Measurements from ENCODE around the gene FAM110D. TPM values are rescaled to one million over a fixed set of nuclear protein-coding genes. Genes with fewer than 3 reads are reported as not detected.

FAM110D gene
- total and polyA plus RNA-seq, 2 donors (not counting 3 experiments of a cell fraction or from before 2014, with no cell fraction given) = 2.6 to 5.1 TPM

DNA sequence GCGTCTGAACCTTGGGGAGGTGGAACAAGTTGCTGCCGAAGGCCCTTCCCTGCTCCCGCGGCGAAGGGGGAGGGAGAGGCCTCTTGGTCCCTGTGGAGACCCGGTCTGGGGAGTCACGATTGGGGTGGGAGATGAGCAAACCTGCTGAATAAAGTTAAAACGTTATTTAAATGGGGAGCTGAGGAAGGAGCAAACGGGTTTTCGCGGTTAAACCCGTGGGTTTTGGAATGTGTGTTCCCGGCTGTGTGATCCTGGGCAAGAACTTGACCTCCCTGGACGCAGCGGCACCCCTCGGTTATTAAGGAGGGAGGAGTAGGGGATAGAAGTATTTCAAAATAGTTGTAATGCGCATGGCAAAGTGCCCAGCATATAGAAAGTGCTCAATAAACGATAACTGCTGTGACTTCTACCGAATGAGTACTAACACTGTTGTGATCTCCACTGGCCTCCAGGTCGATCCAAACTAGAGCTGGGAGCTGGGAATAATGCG lies 3.4 kb downstream of the FAM110D start:
- TF ChIP-seq POLR2AphosphoS5 (IDR thresholded peaks at IDR 0.05; ENCODE audit: insufficient read depth, low read depth, low read length) = no peak
- TF ChIP-seq, protein P1, sequence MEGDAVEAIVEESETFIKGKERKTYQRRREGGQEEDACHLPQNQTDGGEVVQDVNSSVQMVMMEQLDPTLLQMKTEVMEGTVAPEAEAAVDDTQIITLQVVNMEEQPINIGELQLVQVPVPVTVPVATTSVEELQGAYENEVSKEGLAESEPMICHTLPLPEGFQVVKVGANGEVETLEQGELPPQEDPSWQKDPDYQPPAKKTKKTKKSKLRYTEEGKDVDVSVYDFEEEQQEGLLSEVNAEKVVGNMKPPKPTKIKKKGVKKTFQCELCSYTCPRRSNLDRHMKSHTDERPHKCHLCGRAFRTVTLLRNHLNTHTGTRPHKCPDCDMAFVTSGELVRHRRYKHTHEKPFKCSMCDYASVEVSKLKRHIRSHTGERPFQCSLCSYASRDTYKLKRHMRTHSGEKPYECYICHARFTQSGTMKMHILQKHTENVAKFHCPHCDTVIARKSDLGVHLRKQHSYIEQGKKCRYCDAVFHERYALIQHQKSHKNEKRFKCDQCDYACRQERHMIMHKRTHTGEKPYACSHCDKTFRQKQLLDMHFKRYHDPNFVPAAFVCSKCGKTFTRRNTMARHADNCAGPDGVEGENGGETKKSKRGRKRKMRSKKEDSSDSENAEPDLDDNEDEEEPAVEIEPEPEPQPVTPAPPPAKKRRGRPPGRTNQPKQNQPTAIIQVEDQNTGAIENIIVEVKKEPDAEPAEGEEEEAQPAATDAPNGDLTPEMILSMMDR (IDR thresholded peaks at IDR 0.05; ENCODE audit: extremely low read depth in 1 of 2, insufficient read depth in 1 of 2, low read depth in 1 of 2, low read length in 2 of 2) = no peak
- TF ChIP-seq FOS (IDR thresholded peaks at IDR 0.05; ENCODE audit: borderline replicate concordance, insufficient read depth, low read length) = no peak
- Histone ChIP-seq H3K9me1 (replicated peaks; ENCODE audit: control insufficient read depth, extremely low read depth, insufficient read depth, low read length) (no peaks in the 10 kb centered on the region), H3K79me2 (ENCODE audit: control insufficient read depth, insufficient read depth, low read length) (no peaks in the 10 kb centered on the region), H3K4me3 (replicated peaks in 1 of 3; ENCODE audit: insufficient read depth in 1 of 3, low read depth in 1 of 3, low read length in 3 of 3) (peak overlapping the region in 2 of 3 experiments; percentile 0 to 29), H3K27me3 (ENCODE audit: control insufficient read depth in 2 of 2, insufficient read depth in 2 of 2, low read length in 2 of 2) (no peaks in the 10 kb centered on the region), H3K9me3 (replicated peaks; ENCODE audit: control insufficient read depth, insufficient read depth, low read length) (no peaks in the 10 kb centered on the region), H3K27ac (ENCODE audit: insufficient read depth, low read depth, low read length) (no peak overlapping the region), H3K36me3 (ENCODE audit: control insufficient read depth in 2 of 2, extremely low read depth in 1 of 2, insufficient read depth in 2 of 2, low read length in 2 of 2) (peaks cover 0 to 4% of the 10 kb centered on the region in 2 experiments), H3K4me1 (ENCODE audit: control insufficient read depth, extremely low read depth, insufficient read depth, low read length) (peaks cover 28% of the 10 kb centered on the region), H4K20me1 (replicated peaks; ENCODE audit: control insufficient read depth, extremely low read depth, insufficient read depth, low read length) (no peaks in the 10 kb centered on the region), H3K4me2 (ENCODE audit: insufficient read depth, low read length) (peak overlapping the region; percentile 63), H3K9ac (replicated peaks; ENCODE audit: extremely low read depth, insufficient read depth, low read length) (no peak overlapping the region), H2AFZ (ENCODE audit: low read depth, low read length) (peak overlapping the region; percentile 6)
- no TSS peak for BruUV-seq (replicated peaks)
- intact Hi-C loops (cut with micrococcal nuclease) = no loop called here
- CTCF ChIA-PET = interaction anchor here (1.0 to 3.7 kb wide), 4 partner anchors 17 to 126 kb away, joined by 5 to 12 read pairs (median 7); no protein-coding TSS in a partner anchor
- dilution Hi-C loops (cut with MboI; ENCODE audit: extremely low pct_ligation_motif_present, low sequenced_read_pairs) = no loop called here
- FAIRE-seq (no peak), DNase-seq (ENCODE audit: low read depth, low spot score) (peak; percentile 25)
- POLR2A ChIA-PET = no interaction called here

DNA sequence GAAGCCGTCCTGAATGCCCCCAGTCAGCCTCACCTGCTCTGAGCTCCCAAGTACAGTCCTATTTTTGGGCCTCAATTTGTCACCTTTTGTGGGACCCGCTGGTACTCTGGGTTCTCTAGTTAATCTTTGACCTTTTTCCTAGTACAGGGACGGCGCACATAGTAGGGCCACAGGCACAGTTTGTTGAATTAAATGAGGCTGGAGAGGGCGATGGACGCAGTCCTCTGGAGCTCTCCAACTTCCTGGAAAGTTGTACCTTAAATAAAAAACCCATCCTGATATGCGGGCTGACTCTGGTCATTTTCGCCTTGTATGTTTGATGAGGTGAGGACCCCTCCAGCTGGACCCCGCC lies 4.8 kb downstream of the FAM110D start:
- Histone ChIP-seq H3K4me1 (ENCODE audit: control insufficient read depth, extremely low read depth, insufficient read depth, low read length) (peaks cover 25% of the 10 kb centered on the region), H3K27me3 (ENCODE audit: control insufficient read depth in 2 of 2, insufficient read depth in 2 of 2, low read length in 2 of 2) (no peaks in the 10 kb centered on the region), H3K9ac (replicated peaks; ENCODE audit: extremely low read depth, insufficient read depth, low read length) (no peak overlapping the region), H4K20me1 (replicated peaks; ENCODE audit: control insufficient read depth, extremely low read depth, insufficient read depth, low read length) (no peaks in the 10 kb centered on the region), H3K4me2 (ENCODE audit: insufficient read depth, low read length) (no peak overlapping the region), H3K79me2 (ENCODE audit: control insufficient read depth, insufficient read depth, low read length) (no peaks in the 10 kb centered on the region), H3K36me3 (ENCODE audit: control insufficient read depth in 2 of 2, extremely low read depth in 1 of 2, insufficient read depth in 2 of 2, low read length in 2 of 2) (peaks cover 0 to 4% of the 10 kb centered on the region in 2 experiments), H3K9me1 (replicated peaks; ENCODE audit: control insufficient read depth, extremely low read depth, insufficient read depth, low read length) (no peaks in the 10 kb centered on the region), H2AFZ (ENCODE audit: low read depth, low read length) (no peak overlapping the region), H3K9me3 (replicated peaks; ENCODE audit: control insufficient read depth, insufficient read depth, low read length) (no peaks in the 10 kb centered on the region), H3K27ac (ENCODE audit: insufficient read depth, low read depth, low read length) (no peak overlapping the region), H3K4me3 (replicated peaks in 1 of 3; ENCODE audit: insufficient read depth in 1 of 3, low read depth in 1 of 3, low read length in 3 of 3) (no peak overlapping the region)
- TF ChIP-seq JUN (IDR thresholded peaks at IDR 0.05; ENCODE audit: borderline replicate concordance, insufficient read depth, insufficient read length, low read depth) (no peak), FOS (IDR thresholded peaks at IDR 0.05; ENCODE audit: borderline replicate concordance, insufficient read depth, low read length) (no peak), POLR2AphosphoS5 (IDR thresholded peaks at IDR 0.05; ENCODE audit: insufficient read depth, low read depth, low read length) (no peak), GATA2 (IDR thresholded peaks at IDR 0.05; ENCODE audit: insufficient read depth, insufficient read length, low read depth, low read length) (no peak), POLR2A (IDR thresholded peaks at IDR 0.05; ENCODE audit: low read depth, low read length) (no peak), MYC (IDR thresholded peaks at IDR 0.05; ENCODE audit: low read depth, low read length) (no peak), EZH2 (IDR thresholded peaks at IDR 0.05; ENCODE audit: borderline replicate concordance, low read depth, low read length, severe bottlenecking) (no peak)
- TF ChIP-seq, protein P2, sequence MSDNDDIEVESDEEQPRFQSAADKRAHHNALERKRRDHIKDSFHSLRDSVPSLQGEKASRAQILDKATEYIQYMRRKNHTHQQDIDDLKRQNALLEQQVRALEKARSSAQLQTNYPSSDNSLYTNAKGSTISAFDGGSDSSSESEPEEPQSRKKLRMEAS (IDR thresholded peaks at IDR 0.05; ENCODE audit: insufficient read depth, insufficient read length) = no peak
- TF ChIP-seq, protein P1 (IDR thresholded peaks at IDR 0.05; ENCODE audit: extremely low read depth in 1 of 2, insufficient read depth in 1 of 2, low read depth in 1 of 2, low read length in 2 of 2) = no peak
- no TSS peak for BruUV-seq (replicated peaks)
- ChIA-PET CTCF (interaction anchor here (1.5 to 3.7 kb wide), 3 partner anchors 19 to 127 kb away, joined by 4 to 12 read pairs (median 6); no protein-coding TSS in a partner anchor), POLR2A (no interaction called here)
- FAIRE-seq = no peak
- no peak for DNase-seq (ENCODE audit: low read depth, low spot score)
- intact Hi-C loops (cut with micrococcal nuclease) = loop anchor here (1.0 kb wide), 2 partner anchors 58 to 127 kb away; no protein-coding TSS in a partner anchor
- dilution Hi-C loops (cut with MboI; ENCODE audit: extremely low pct_ligation_motif_present, low sequenced_read_pairs) = no loop called here

Measured in endothelial cell of umbilical vein (primary cell).